ENCODE measurements around the gene NARS2. TPM values are rescaled to one million over a fixed set of nuclear protein-coding genes. Genes with fewer than 3 reads are reported as not detected.

NARS2 gene, protein sequence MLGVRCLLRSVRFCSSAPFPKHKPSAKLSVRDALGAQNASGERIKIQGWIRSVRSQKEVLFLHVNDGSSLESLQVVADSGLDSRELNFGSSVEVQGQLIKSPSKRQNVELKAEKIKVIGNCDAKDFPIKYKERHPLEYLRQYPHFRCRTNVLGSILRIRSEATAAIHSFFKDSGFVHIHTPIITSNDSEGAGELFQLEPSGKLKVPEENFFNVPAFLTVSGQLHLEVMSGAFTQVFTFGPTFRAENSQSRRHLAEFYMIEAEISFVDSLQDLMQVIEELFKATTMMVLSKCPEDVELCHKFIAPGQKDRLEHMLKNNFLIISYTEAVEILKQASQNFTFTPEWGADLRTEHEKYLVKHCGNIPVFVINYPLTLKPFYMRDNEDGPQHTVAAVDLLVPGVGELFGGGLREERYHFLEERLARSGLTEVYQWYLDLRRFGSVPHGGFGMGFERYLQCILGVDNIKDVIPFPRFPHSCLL
- total RNA-seq: 9.1 and 10.5 TPM in 2 replicates

DNA sequence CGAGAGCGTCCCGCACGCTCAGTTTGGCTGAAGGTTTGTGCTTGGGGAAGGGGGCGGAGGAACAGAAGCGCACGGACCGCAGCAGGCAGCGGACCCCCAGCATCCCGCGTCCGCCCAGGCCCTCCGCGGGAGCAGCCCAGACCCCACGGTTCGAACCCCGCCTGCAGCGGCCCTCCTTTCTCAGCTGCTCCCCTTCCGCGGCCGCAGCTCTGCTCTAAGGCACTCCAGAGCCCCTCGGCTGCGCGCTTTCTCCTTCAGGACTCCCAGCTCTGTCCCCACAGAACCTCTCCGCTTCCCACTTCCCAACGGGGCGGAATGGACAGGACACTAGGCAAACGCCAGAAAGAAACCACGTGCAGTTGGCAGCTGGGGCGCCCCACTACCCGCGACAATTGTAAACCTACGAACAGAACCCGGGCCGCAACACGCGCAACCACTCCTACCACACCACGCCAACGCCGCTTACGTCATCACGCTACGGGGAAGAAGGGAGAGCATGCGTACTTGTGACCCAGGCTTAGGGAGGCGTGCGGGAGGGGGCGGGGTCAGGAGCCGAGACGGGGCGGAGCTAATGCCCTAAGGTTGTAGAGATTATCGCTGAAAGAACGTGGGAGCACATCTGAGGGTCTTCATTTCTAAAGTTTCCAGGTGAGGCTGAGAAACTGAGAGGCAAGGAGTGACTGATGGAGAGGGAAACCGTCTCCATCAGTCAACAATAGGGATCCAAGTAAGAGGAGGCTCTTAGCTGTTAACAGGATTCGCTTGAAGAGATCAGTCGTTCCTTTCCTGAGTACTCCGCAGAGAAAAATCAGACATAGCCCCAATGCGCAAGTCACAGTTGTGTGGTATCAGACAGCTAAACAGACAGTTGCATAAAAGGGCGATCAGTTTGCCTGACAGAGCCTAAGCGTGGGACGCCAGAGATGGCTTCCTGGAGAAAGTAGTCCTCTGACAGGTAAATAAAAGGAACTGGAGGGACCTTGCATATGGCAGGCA is at the start of gene NARS2:
TSS of gene NARS2 (minus strand) at position 479 of the 996 bp plus-strand sequence. CDS start at position 103, 376 bp downstream.

DNA sequence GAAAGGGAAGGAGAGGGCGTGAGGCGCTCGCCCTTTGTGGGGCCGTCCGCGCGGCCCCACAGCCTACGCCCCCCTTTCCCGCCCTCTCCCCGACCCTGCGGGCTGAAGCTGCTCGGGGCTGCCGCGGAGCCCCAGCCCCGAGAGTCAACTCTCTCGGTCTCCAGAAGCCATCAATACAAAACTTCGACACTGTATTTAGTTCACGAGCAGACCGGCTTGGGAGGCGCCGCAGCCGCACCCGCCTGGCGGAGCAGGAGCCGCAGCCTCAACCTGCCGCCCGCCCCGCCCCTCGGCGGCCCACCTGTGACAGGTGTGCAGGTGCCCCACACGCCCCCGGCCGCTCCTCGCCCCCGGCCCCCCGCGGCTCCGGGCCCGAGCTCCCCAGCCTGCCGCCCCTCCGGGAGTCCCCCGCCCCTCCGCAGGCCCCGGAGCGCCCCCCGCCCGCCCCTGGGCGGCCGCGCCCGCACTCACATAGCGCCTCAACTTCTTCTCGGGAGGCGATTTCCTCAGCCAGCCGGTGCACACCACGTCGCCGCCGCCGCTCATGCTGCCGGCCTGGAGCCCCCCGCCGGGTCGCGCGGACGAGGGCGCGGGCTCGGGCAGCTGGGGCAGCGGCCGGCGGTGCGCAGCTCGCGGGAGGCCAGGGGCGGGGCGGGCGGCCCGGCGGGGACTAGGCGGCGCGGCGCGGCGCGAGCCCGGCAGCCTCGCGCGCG is 157.3 kb downstream of the NARS2 start, which contains the start of gene GAB2:
TSS of gene GAB2 (minus strand) at position 646 of the 713 bp plus-strand sequence. CDS start at position 546, 100 bp downstream.

Small RNA genes lying within 50 kb of the gene (small RNA-seq; reads per million reads assigned to genes)
- gene RNU6-311P: not detected

Other genes starting within 250 kb of the NARS2 start
- 45.9 and 46.1 TPM in 2 replicates for gene GAB2, start 157.0 kb downstream of the NARS2 start, total RNA-seq

All from vein endothelial cell (primary cell).